GM19043 (cell line): ENCODE measurements around the gene FSCN2.
"Not testable (repeated sequence)": the region's sequence is repeated elsewhere in the genome, so short reads cannot be mapped to it uniquely, and the experiment has no call there.

Source experiments
- ATAC-seq: cut with Tn5 transposase; IDR thresholded peaks from one replicate; pipeline ENCODE4 v1.9.1; 2021; ENCODE audit warnings: low read depth; ENCODE audit not compliant: unreplicated experiment

FSCN2 gene

GRCh38 chr17:81573794-81574642 is 45.8 kb downstream of the FSCN2 start:
- no peak for ATAC-seq

GRCh38 chr17:81574643-81574956 is 46.4 kb downstream of the FSCN2 start:
- ATAC-seq = no peak

- ATAC-seq = no peak
These were observed 47.7 kb downstream of the FSCN2 start for GRCh38 chr17:81575836-81576235.

GRCh38 chr17:81576621-81577277 is 48.6 kb downstream of the FSCN2 start:
- no peak for ATAC-seq

- ATAC-seq = no peak
These were observed 49.3 kb downstream of the FSCN2 start for GRCh38 chr17:81577278-81578000.

- ATAC-seq = no peak
These were observed 49.9 kb downstream of the FSCN2 start for GRCh38 chr17:81578038-81578441.

GRCh38 chr17:81578561-81579225 is 50.5 kb downstream of the FSCN2 start:
- no peak for ATAC-seq

- no peak for ATAC-seq
These were observed 51.1 kb downstream of the FSCN2 start for GRCh38 chr17:81579298-81579697.

- ATAC-seq = no peak
These were observed 51.7 kb downstream of the FSCN2 start for GRCh38 chr17:81579821-81580321.

GRCh38 chr17:81580481-81580880 is 52.3 kb downstream of the FSCN2 start:
- ATAC-seq = no peak

- ATAC-seq = no peak
These were observed 53.6 kb downstream of the FSCN2 start for GRCh38 chr17:81581758-81582157.

- ATAC-seq = no peak
These were observed 54.2 kb downstream of the FSCN2 start for GRCh38 chr17:81582341-81582740.

GRCh38 chr17:81582749-81583148 is 54.6 kb downstream of the FSCN2 start:
- no peak for ATAC-seq

GRCh38 chr17:81583589-81584342 is 55.6 kb downstream of the FSCN2 start:
- no peak for ATAC-seq

GRCh38 chr17:81584771-81585170 is 56.6 kb downstream of the FSCN2 start:
- ATAC-seq = not testable (repeated sequence)

GRCh38 chr17:81586096-81586495 is 57.9 kb downstream of the FSCN2 start:
- no peak for ATAC-seq
